ENCODE data around the gene ACACB.

GRCh38 chr12:109264943-109265650, 148.7 kb downstream of the ACACB start:
- no peak for TF ChIP-seq CTCF (IDR thresholded peaks at IDR 0.05)
- no peak for TF ChIP-seq POLR2AphosphoS5 (IDR thresholded peaks at IDR 0.05)
